ENCODE measurements around the gene LZTS2. TPM values are rescaled to one million over a fixed set of nuclear protein-coding genes. Genes with fewer than 3 reads are reported as not detected.

Gene LZTS2
- polyA plus RNA-seq, 1 of the 3 experiments (the other 2 are of a cell fraction), result 50.6 TPM

- peak; percentile 70 for DNase-seq
- Histone ChIP-seq H2AFZ (ENCODE audit: low read depth) (no peak overlapping the region), H3K9me3 (no peaks in the 10 kb centered on the region), H3F3A (replicated peaks; ENCODE audit: insufficient read depth) (peaks cover 32% of the 10 kb centered on the region), H3K9me2 (no peaks in the 10 kb centered on the region), H3K9ac (no peak overlapping the region), H3K4me3 (ENCODE audit: low read depth in 2 of 2, low read length in 1 of 2) (no peak overlapping the region), H3K4me2 (no peak overlapping the region), H3K27me3 (ENCODE audit: insufficient read depth) (no peaks in the 10 kb centered on the region), H3K36me3 (replicated peaks in 1 of 2; ENCODE audit: control insufficient read depth in 1 of 2, insufficient read depth in 2 of 2, low read length in 1 of 2) (peaks cover 22 to 44% of the 10 kb centered on the region in 2 experiments), H3K4me1 (ENCODE audit: control insufficient read depth in 1 of 2, insufficient read depth in 2 of 2, low read depth in 1 of 2, low read length in 1 of 2) (peaks cover 10 to 31% of the 10 kb centered on the region in 2 experiments), H4K20me1 (ENCODE audit: insufficient read depth) (0 out of 2 replicates have a peak, but pooled peaks cover 4% of the 10 kb centered on the region), H3K27ac (ENCODE audit: low read depth in 2 of 2, low read length in 1 of 2) (peak overlapping the region in 1 of 2 experiments; percentile 28; a peak in 1 of 4 replicates), H3K79me2 (ENCODE audit: insufficient read depth) (peaks cover 31% of the 10 kb centered on the region)
- ChIA-PET POLR2A (interaction anchor here (1.6 kb wide), 1 partner anchor 15 kb away, joined by 3 read pairs; no protein-coding TSS in a partner anchor), CTCF (interaction anchor here (0.6 to 24.5 kb wide), 24 partner anchors 9 to 1468 kb away, joined by 3 to 443 read pairs (median 4); partner anchors contain the start of gene SEMA4G)
- WGBS (ENCODE audit: low lambda C conversion rate), result 62% methylated on average over 10 of the region's 10 CpGs
- peak; percentile 77 for TF ChIP-seq RAD21 (IDR thresholded peaks at IDR 0.05; ENCODE audit: low read length)
- TF ChIP-seq SIN3A (IDR thresholded peaks at IDR 0.05; ENCODE audit: borderline replicate concordance, low read depth, low read length), result 0 out of 2 replicates have a peak, but pooled peaks have one; percentile 21
- TF ChIP-seq TAF1 (IDR thresholded peaks at IDR 0.05; ENCODE audit: borderline replicate concordance, low read depth, low read length), result no peak
- TF ChIP-seq RFX5 (IDR thresholded peaks at IDR 0.05; ENCODE audit: low read length), result no peak
- peak; percentile 11; the same call in 1 of the 2 replicates for TF ChIP-seq POLR2AphosphoS5 (IDR thresholded peaks at IDR 0.05; ENCODE audit: low read depth, low read length)
- peak; percentile 78 for TF ChIP-seq SMC3 (IDR thresholded peaks at IDR 0.05; ENCODE audit: low read depth, low read length)
- TF ChIP-seq CTCF (IDR thresholded peaks at IDR 0.05), result peak; percentile 77
These were observed 5.5 kb upstream of the LZTS2 start for GRCh38 chr10:100993986-100994708.

- Histone ChIP-seq H3K27me3 (ENCODE audit: insufficient read depth) (no peaks in the 10 kb centered on the region), H3K9me3 (no peaks in the 10 kb centered on the region), H3K79me2 (ENCODE audit: insufficient read depth) (peaks cover 27% of the 10 kb centered on the region), H3F3A (replicated peaks; ENCODE audit: insufficient read depth) (peaks cover 32% of the 10 kb centered on the region), H3K4me1 (ENCODE audit: control insufficient read depth in 1 of 2, insufficient read depth in 2 of 2, low read depth in 1 of 2, low read length in 1 of 2) (peaks cover 9 to 22% of the 10 kb centered on the region in 2 experiments; a peak in 3 of 4 replicates), H3K4me3 (ENCODE audit: low read depth in 2 of 2, low read length in 1 of 2) (no peak overlapping the region), H3K27ac (ENCODE audit: low read depth in 2 of 2, low read length in 1 of 2) (no peak overlapping the region; a peak in 1 of 4 replicates), H3K9ac (no peak overlapping the region), H4K20me1 (ENCODE audit: insufficient read depth) (0 out of 2 replicates have a peak, but pooled peaks cover 4% of the 10 kb centered on the region), H3K36me3 (replicated peaks in 1 of 2; ENCODE audit: control insufficient read depth in 1 of 2, insufficient read depth in 2 of 2, low read length in 1 of 2) (peaks cover 16 to 34% of the 10 kb centered on the region in 2 experiments), H3K4me2 (no peak overlapping the region), H3K9me2 (no peaks in the 10 kb centered on the region), H2AFZ (ENCODE audit: low read depth) (no peak overlapping the region)
- POLR2A ChIA-PET, result interaction anchor here (0.6 to 1.6 kb wide), 2 partner anchors 14 to 152 kb away, joined by 3 read pairs; no protein-coding TSS in a partner anchor
- TF ChIP-seq GATA2 (CRISPR knock-in tag; IDR thresholded peaks at IDR 0.05), result no peak
- TF ChIP-seq PBX3 (IDR thresholded peaks at IDR 0.05), result 0 out of 2 replicates have a peak, but pooled peaks have one; percentile 4
- TF ChIP-seq, protein P1, sequence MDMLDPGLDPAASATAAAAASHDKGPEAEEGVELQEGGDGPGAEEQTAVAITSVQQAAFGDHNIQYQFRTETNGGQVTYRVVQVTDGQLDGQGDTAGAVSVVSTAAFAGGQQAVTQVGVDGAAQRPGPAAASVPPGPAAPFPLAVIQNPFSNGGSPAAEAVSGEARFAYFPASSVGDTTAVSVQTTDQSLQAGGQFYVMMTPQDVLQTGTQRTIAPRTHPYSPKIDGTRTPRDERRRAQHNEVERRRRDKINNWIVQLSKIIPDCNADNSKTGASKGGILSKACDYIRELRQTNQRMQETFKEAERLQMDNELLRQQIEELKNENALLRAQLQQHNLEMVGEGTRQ (IDR thresholded peaks at IDR 0.05; ENCODE audit: borderline replicate concordance, low read depth, low read length), result no peak
- no peak for TF ChIP-seq MAX (IDR thresholded peaks at IDR 0.05; ENCODE audit: low read depth)
- TF ChIP-seq FOXJ3 (CRISPR knock-in tag; IDR thresholded peaks at IDR 0.05), result no peak
- no peak for TF ChIP-seq CHD2 (IDR thresholded peaks at IDR 0.05; ENCODE audit: low read length, partially characterized antibody)
- TF ChIP-seq ELF1 (IDR thresholded peaks at IDR 0.05), result no peak
- DNase-seq, result no peak
- CTCF ChIA-PET, result interaction anchor here (1.2 to 24.5 kb wide), 4 partner anchors 14 to 253 kb away, joined by 3 to 443 read pairs (median 68); no protein-coding TSS in a partner anchor
- 55% methylated on average over 5 of the region's 6 CpGs for WGBS (ENCODE audit: low lambda C conversion rate)
These were observed 4.4 kb upstream of the LZTS2 start for GRCh38 chr10:100995181-100995580.

Measured in SK-N-SH (cell line).